ENCODE results near the gene PHYHD1.

PHYHD1 gene
- total RNA-seq: 0.27 to 1.1 (median 0.68) reads per million in 4 donors

DNA sequence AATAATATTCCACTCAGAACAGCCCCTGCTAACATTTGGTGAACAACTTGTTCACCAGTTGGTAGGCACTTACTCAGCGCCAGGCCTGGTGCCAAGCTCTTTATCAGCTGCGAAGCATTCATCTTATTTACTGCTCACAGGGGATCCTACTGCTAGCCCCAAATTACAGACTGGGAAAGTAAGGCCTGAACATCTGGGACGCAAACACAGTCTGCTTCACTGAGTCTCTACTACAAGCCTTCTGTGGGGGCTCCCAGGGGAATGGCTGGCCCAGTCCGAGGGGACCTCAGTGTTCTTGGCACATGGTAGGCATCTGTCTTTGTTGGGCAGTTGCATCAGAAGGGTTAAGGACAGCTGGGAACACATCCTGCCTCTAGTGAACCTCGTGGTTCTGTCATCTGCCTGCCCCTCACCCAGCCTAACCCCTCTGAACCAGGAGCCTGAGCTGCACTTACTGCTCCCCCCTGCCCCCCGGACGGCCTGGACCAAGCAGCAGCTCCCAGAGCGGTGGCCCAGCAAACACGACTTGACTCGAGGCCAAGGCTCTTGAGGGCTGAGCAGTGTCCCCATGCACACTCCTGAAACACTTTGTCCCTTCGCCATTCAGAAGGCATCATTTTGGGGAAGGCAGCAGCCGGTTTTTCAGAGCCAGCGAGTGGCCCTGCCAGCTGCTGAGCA is at the start of gene PHYHD1:
Gene PHYHD1, plus strand, starts transcription at position 602 of the 678 bp plus-strand sequence. CDS start 1,342 bp downstream, outside the sequence.
- no peak for DNase-seq

DNA sequence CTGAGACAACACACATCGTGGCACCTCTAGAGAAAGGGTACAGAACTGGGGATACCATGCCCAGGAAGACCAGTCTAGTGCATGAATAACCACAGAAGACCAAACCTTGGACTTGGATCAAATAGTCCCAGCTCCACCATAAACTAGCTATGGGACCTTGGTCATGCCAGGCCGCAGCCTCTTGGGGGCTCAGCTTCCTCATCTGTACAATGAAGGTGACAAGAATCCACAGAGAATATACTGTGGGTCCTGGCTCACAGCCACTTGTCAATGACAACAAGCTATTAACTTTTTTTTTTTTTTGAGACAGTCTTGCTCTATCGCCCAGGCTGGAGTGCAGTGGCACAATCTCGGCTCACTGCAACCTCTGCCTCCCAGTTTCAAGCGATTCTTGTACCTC is 42.9 kb upstream of the PHYHD1 start:
- no peak for DNase-seq

DNA sequence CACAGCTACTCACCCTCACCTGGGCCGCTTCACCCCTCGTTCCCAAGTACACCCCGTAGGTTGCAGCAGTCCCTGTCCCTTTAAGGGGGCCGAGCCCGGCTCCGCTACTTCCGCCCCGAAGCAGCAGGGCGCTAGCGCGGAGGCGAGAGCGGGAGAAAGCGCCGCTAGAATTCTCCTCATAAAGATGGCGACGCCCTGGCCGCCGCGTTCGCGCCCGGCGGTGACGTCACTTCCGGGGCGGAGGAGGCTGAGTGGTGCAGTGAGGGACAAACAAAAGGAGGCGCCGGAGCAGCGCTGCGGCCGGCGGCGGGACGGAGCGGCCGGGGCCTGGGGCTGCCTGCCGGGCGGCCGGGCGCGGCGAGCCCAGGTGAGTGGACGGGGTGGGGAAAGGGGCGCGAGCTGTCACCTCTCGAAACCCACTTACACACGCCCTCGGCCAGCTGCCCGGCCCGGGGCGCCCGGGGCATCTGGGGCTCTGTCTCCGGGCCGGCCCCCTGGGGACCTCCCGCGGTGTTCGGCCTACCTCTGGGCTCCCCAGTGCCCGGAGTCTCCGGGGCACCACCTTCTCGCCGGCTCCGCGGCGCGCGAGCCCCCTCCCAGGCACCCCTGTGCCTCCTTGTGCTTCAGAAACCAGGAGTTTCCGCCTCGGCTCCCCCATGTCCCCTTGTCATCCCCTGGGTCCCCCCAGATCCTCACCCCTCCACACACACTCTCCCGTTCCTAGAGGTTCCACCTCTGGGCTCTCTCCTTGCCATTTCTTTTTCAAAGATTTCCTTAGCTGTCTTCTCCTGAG is 38.7 kb upstream of the PHYHD1 start, which contains the start of the genes KYAT1 and LRRC8A:
Gene KYAT1, minus strand, starts transcription at position 67 of the 793 bp plus-strand sequence. CDS start 36,545 bp downstream, outside the sequence.
Gene LRRC8A, plus strand, starts transcription at position 250 of the 793 bp plus-strand sequence. CDS start 25,032 bp downstream, outside the sequence.
- DNase-seq: peak; percentile 94 to 98 (median 97)

- DNase-seq: no peak
These were observed 37.8 kb upstream of the PHYHD1 start for GRCh38 chr9:128882677-128883603.

GRCh38 chr9:128884164-128884563 is 36.6 kb upstream of the PHYHD1 start:
- DNase-seq: no peak

- DNase-seq: no peak
These were observed 35.4 kb upstream of the PHYHD1 start for GRCh38 chr9:128885376-128885775.

- DNase-seq: no peak
These were observed 35.0 kb upstream of the PHYHD1 start for GRCh38 chr9:128885798-128886197.

GRCh38 chr9:128886211-128886891 is 34.4 kb upstream of the PHYHD1 start:
- no peak for DNase-seq

DNA sequence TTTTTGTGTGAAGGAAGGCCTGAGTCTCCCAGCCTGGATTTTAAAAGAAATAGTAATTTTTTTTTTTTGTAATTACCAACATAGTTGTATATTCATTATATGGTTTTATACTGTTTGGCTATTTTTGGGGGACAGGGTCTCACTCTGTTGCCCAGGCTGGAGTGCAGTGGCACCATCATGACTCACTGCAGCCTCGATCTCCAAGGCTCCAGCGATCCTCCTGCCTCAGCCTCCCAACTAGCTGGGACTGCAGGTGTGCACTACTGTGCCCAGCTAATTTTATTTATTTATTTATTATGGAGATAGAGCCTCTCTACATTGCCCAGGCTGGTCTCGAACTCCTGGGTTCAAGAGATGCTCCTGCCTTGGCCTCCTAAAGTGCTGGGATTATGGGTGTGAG is 33.7 kb upstream of the PHYHD1 start:
- DNase-seq: no peak

GRCh38 chr9:128887914-128888350 is 32.9 kb upstream of the PHYHD1 start:
- no peak for DNase-seq

- DNase-seq: no peak
These were observed 29.2 kb upstream of the PHYHD1 start for GRCh38 chr9:128891321-128892220.

DNA sequence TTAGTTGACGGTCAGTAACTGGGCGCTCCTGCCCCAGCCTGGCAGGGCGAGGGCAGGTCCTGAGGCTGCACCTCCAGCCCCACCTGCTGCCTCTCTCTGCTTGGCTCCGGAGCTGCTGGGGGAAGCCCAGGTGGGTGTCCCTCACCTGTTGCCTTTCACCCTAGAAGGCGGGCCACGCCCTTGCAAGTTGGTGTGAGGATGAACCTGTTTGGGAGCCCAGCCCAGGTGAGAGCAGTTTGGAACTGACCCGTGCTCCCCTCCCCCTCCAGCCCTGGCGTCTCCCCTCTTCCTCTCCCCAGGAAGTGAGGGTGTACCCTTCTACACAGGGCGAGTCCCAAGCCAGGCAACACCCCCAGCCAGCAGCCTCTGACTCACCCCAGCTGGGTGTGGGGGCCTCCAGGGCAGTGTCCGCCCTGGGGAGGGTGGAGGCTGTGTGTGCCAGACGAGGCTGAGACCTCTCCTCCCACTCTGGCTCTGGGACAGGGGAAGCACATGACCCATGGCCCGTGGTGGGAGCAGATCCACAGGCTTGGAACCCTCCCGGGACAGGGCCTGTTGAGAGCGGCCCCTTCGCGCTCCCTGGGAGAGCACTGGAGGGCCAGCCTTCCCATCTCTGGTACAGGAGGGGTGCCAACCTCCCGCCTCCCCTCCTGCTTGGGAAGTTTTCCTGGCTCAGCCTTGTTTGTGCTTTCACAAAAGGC is 28.4 kb upstream of the PHYHD1 start:
- no peak for DNase-seq

DNA sequence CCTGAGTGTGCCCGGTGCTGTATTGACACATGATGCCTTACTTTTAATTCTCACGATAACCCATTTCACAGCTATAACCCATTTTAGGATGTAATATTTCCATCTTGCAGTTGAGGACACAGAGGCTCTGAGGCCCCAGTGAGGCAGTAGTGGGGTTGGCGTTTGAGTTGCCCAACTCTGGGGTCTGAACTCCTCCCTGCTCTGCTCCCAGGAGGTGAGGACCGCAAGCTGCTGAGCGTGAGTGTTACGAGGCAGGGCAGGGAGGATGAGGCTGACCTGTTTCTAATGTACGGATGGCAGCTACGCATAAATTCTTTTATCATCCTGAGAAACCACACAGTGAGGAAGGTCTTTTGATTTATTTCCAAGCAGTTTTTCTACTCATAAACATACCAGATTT is 27.4 kb upstream of the PHYHD1 start:
- no peak for DNase-seq

GRCh38 chr9:128894764-128895163 is 26.0 kb upstream of the PHYHD1 start:
- DNase-seq: peak in 1 of 5 donors; percentile 67

GRCh38 chr9:128895556-128895955 is 25.2 kb upstream of the PHYHD1 start:
- DNase-seq: no peak

- DNase-seq: no peak
These were observed 22.4 kb upstream of the PHYHD1 start for GRCh38 chr9:128898382-128898781.

- DNase-seq: no peak
These were observed 21.8 kb upstream of the PHYHD1 start for GRCh38 chr9:128898845-128899565.

GRCh38 chr9:128899566-128900322 is 21.0 kb upstream of the PHYHD1 start:
- peak in 1 of 5 donors; percentile 59 for DNase-seq

DNA sequence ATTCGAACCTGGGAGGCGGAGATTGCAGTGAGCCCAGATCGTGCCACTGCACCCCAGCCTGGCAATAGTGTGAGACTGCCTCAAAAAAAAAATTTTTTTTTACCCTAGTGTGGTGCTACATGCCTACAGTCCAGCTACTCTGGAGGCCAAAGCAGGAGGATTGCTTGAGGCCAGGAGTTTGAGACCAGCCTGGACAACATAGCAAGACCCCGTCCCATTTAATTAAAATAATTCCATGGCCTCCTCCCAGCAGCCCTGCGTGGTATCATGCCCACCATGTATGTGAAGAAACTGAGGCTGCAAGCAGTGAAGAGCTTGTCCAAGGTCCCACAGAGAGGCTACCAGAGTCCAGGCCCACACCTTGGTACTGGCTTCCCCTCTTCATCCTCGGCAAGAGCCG is 19.4 kb upstream of the PHYHD1 start:
- no peak for DNase-seq

Data from T-helper 1 cell (primary cell).